GM18873 (cell line): ENCODE measurements around the gene PPP1R1C.

ENCODE experiments used
- ATAC-seq: cut with Tn5 transposase; IDR thresholded peaks from one replicate; pipeline ENCODE4 v1.9.1; 2021; ENCODE audit warnings: mild to moderate bottlenecking, moderate library complexity, moderate number of reproducible peaks; ENCODE audit not compliant: unreplicated experiment, low FRiP score

Gene PPP1R1C

DNA sequence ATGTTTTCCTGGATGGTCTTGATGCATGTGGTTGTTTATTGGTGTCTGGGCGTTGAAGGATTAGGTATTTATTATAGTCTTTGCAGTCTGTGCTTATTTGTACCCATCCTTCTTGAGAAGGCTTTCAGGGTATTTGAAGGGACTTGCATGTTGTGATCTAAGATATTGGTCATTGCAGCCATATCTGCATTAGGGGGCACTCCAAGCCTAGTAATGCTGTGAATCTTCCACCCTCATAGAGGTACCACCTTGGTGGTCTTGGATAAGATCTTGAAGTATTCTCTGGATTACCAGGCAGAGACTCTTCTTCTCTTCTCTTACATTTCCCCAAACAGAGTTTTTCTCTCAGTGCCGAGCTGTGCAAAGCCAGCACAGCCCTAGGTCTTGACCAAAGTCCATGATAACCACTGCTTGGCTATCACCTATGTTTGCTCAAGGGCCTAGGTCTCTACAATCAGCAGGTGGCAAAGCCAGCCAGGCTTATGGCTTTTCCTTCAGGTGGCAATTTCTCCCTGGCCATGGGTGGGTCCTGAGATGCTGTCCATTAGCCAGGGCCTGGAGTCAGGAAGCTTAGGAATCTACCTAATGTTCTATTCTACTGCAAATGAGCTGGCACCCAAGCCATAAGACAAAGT is 15.4 kb upstream of the PPP1R1C start:
- no peak for ATAC-seq

DNA sequence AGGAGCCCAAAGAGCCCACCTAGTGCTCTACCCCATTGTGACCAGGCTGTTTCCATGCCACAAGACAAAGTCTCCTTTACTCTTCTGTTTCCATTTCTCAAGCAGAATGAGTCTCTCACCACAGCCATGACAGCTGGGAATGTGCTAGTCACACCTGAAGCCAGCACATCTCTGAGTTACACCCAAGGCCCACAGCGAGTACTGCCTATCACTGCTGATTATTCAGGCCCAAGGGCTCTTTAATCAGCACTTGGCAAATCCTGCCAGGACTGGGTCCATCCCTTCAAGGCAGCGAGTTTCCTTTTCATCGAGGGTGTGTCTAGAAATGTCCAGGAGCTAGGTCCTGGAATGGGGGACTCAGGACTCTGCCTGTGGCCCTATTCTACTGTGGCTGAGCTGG is 14.6 kb upstream of the PPP1R1C start:
- no peak for ATAC-seq

DNA sequence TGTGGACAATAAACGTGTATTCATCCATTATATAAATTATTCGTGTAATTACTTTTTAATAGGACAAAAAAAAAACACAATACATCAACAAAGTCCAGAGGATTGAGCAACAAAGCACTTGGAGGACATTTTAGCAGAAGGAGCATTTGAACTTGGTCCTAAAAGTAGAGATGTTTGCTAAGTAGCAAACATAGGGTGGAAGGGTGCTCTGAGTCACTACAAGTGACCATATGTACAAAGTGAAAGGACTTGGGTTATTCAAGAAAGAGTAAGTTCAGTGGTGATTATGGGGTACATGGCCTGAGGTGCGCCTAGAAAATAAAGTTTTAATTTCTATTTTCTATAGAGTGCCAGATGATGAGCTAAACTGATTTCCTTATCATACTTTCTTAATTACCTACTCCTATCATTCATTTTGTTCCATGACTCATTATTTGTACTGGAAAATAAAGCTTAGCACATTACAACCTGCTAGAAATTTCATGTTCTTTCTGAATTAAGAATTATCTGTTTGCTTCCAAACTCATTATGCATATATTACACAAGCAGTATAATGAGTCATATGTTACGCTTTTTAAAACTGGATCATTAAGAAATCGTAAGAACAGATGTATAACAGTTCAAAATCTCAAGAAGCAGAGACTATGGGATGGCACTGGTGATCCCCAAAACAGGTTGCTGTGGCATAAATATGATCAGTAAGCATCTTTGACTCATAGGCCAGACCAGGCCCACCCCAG is 13.1 kb upstream of the PPP1R1C start:
- ATAC-seq: no peak

DNA sequence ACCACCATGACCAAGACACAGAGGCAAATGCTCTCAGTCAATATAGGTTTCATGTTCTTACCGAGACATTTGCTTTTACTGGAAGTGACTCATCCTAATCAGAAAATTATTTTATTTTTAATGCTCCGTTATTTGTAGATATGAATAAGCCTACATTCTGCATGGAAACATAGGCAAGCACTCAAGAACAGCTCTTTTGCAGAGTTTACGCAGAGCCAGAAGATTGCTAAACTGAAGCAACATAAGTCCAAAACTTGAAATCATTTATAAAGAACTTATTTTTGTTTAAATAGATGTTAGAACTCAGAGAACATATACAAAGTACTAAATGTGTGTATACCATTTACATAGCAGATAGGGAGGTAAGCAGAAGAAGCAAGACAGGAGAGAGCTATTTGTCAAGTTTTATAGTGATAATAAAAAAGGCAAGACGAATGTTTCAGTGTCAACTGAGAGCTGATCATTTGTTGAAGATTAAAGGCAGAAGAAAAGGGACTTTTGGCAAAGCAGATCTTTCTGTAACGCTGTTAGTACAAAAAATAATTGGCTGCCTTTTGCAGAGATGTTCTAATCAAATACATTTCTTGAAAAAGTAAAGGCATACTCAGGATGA is 12.4 kb upstream of the PPP1R1C start:
- no peak for ATAC-seq

DNA sequence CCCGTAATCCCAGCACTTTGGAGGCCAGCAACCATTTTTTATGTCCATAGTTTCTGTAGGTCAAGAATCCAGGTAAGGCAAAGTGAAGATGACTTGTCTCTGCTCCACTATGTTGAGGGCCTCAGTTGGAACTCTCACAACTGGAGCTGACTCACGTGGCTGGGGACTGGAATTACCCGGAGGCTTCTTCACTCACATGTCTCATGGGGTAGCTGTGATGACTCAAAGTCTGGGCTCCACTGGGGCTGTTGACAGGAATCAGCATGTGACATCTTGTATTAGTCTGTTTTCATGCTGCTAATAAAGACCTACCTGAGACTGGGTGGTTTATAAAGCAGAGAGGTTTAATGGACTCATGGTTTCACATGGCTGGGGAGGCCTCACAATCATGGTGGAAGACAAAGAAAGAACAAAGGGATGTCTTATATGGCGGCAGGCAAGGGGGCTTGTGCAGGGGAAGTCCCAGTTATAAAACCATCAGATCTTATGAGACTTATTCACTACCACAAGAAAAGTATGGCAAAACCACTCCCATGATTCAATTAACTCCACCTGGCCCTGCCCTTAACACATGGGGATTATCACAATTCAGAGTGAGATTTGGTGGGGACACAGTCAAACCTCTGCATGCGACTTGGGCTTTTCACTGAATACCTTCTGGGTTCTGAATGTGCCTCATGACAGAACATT is 7.8 kb upstream of the PPP1R1C start:
- peak; percentile 38 for ATAC-seq

DNA sequence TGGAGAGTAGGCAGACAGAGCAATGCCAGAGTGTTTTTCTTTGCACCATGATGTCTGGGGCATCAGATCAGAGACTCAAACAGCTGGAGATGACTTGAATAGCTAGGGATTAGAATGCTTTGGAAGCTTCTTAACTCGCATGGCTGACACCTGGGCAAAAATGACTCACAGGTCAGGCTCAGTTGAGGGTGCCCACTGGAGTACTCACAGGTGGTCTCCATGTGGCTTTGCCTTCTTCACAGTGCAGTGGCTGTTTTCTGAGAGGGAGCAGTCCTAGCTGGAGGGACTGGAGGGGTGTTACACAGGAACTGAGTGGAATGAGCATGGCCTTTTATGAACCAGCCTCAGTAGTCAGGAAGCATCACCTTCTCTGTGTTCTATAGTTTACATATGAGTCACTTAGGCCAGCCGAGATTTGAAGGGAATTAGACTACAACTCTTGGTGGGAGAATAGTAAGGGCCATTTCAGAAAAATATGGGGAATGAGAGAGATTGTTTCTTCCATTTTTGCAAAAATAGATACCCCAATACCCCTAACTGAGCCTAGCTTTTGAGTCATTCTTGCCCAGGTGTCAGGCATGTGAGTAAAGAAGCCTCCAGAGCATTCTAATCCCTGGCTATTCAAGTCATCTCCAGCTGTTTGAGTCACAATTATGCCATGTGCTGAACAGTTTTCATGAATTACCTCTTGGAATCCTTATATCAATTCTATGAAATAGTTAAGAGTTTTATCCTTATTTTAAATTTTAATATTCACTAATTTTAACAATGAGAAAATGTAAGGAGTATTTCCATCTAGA is 7.1 kb upstream of the PPP1R1C start:
- no peak for ATAC-seq

DNA sequence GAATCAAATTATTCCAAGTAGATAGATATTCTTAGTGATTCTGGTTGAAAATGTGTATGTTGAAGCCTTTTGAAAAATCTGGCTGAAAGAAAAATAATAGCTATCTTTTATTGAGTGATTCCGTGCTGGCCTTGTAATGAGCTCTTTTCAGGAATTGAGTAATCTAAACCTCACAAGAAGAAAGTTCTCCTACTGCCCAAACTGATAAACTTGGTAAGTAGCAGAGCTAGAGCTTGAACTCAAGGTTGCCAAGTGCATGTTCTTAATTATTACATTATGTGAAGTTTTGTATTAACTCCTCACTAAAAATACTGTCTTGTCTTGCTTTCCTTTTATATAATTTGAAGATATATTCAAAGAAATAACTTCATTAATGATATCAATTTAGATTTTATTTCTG is 1.6 kb upstream of the PPP1R1C start:
- no peak for ATAC-seq

DNA sequence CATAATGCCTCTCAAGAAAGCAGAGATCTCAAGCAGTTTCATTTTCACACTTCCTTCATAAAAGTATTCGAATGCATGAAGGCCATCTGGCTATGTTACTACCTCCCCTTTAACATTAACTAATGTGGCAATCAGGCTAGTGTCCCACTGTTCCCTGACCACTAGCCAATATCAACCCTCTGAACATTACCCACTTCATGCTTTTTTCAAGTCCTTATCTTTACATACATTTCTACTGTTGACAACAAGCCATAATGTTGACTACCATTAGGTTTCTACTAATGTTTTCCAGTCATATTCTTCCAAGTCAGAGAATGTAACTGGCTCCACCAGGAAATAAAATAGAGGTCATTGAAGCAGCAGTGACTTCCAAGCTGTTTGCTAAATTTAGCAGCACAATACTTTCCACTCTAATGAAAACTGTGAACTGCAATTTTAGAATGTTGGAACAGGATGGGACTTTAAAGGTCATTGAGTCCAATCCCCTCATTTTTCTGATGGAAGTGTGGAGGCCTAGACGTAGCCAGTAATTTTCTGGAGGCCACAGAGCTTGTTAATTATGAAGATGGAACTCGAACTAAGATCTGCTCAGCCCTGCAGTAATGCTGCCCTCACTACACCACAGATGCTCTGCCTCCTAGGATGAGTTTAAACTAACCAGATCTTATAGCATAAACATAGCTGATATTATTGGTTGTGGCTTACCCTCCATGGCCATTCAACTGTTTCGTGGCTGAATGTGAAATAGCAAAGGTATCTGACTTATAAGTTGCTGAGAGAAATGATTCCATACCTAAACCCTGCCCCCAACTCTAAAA is 630 bp upstream of the PPP1R1C start:
- ATAC-seq: no peak

DNA sequence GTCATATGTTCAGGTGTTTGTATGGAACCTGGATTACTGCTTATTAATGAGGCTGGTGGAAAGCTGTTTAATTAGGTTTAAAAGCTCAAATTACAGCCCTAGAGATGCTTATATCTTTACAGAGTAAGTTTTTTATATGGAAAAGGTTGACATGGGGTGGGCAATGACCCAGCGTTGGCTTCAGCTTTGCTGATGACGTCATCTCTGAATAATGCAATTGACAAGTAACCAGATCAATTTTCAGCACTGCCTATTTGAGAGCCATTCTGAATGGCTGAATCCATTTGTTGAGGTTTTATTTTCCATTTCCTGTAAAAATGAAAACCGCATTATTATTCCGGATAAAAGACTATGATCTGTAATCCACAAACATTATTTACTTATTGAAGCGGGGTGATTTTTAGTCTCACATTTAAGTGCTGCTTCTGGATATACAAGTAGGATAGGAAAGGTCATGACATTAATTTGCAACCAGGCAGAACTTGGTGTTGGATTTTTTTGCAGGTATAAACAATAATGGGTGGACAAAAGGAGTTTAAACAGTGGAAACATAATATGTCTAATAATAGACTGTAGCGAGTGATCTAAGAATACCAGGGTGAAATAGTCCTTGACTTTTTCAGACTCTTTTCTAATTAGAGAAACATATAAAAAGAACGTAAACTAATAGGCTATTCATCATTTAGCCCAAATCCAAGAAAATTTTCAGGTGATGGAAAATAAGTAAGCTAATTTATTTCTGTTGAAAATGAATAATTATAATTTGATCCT is 2.7 kb downstream of the PPP1R1C start:
- ATAC-seq: no peak

DNA sequence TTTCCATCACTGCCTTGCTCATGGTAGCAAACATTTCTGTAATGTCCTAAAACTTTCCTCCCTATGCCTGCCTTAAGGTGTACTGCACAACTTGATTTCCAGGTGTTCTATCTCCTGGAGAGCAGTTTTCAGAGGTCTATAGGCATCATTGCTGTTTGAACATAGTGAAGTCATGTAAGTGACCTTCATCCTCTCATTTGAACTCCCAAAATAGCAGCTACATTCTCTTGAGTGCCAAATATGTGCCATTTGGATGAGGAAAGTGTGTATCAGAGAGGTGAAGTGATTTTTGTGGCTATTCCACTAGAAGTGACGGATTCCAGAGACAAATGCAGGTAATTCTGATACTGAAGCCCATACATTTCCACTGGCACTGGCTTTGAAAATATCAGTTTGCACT is 3.4 kb downstream of the PPP1R1C start:
- no peak for ATAC-seq

DNA sequence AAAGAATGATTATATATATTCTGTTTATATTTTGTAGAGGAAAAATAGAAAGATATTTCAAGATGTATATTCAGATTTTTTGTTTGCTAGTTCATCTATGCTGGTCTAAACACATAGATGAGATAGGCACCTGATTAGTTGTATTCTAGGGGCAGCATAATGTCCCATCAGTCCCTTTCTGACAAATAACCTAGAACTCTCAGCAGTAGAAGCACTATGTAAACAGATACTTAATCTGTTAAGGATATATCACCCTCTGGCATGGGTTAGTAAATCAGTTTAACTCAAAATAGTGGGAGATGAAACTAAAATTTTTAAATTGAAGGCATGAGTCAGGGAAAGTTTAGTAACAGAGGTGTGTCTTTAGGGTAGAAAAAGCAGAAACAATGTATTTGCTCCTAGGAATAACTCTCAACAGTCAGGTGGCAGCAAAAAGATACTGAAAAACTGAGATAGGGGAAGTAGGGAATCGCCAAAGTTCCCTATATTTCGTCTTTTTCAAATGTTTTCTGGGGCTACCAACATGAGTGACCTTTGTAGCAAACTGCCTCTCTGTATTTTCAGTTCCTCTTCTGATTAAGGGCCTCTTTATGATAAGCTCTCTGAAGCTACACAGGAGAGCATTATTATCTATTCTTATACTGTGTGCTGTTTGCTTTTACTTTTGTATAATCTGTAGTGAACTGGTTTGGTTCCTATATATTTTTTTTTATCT is 5.7 kb downstream of the PPP1R1C start:
- peak; percentile 97 for ATAC-seq

DNA sequence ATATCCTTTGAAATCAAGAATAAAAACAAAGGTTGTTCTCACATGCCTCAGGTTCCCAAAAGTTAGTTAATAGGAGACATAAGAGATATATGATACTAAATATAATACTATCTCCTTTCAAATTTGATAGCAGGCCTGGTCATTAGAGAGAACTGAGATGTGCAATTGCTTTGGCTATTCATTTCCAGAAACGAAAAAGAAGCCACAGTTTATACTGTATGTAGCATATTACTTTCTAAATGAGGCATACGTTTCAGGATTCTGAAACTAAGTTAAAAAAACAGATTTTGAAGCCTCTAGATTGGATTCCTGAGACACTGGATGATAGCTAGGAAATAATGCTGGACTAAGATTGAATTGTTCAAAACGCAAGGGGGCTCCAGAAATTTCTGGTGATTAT is 7.1 kb downstream of the PPP1R1C start:
- peak; percentile 84 for ATAC-seq

DNA sequence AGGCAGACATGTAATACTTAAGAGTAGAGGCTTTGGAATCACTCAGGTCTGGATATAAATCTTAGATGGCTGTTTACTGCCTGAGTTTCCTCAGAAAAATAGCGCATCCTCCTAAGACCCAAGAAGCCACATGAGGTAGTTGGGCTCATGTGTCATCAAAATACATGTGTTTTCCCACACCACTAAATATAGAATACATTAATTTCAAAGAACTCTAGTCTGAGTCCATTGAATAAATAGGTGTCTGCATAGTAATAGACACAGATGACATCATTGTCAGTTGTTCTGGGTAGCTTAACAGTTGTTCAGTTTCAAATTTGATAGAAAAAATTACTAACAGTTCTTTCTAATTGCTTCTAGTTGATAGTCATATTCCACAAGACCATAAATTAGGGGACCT is 9.6 kb downstream of the PPP1R1C start:
- no peak for ATAC-seq

DNA sequence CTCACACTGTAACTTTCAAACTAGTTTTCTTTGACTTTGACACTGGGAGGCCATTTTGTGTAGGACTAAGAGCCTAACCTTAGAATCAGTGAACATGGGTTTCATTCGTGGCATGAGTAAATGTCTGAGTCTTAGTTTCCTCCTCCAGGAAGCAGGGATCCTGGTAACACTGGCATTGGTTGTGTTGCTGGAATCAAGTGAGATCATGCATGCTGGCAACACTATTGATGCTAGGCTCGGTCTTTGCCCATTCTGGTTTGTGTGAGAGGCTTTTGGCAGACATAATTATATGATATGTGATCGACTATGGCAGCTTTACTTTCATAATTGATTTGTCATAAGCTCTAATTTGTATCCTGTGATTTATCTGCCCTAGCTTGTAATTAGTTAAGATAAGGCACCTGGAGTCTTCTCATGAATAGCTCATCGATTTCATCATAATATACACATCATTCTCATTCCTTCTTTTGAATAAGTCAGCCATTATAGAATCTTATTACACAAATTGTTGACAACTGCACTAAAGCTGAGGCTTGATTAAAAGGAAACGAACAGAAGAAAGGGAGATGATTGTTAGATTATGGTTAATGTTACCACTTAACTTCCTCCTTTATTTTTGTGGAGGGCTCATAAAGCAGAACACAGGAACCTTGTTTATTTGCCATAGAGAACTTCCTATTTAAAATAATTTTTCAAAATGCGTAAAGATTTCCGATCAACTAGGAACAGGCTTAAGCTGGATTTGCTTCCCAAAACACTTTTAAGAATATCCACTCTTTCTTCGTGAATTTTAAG is 12.6 kb downstream of the PPP1R1C start:
- no peak for ATAC-seq

DNA sequence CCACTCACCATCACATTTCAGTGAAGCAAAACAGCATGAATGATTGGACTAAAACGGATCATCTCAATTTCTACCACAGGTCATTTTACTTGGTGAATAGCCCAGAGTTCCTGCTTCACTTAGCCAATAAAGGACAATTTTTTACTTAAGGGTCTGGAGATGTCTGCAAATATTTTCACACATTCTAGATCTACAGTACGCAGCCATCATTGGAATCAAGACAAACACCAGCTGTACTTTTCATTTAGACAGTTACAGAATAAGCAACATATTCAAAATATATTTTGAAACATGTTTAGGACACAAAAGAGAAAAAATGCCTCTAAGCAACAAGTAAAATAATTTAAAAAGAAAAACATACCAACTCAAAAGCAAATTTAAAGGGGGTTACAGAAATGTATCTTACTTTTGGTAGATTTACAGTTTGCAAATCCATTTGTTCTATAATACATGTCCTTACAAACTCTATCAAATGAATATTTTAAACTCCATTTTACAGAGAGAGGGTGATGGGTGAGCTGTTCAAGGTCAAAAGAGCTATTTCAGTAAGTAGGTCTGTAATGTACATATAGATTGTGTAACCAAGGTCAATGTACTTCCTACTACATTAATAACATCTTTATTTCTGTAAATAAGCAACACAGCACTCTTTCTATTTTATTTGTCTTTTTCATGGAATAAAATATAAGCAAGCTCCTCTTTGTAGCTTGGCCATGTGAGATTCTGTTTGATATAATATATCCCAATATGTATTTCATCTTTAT is 13.4 kb downstream of the PPP1R1C start:
- no peak for ATAC-seq

DNA sequence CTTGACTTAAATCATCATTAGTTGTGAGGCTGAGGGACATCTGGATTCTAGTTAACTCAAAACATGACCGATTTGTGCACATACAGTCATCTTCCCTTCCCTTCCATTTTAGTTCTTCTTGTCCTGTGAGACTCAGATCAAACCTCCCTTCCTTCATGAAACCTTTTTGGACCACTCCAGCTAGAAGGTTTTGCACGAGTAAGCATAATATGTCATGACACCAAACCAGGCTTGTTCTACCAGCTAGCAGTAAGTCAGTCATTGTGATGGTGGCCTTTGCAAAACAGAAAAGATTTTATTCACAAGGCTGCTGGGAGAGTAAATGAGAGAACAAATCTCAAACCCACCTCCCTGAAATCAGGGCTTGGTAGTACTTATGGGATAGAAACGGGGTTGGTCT is 14.3 kb downstream of the PPP1R1C start:
- no peak for ATAC-seq
